ENCODE results near the gene GP1BB. TPM values are rescaled to one million over a fixed set of nuclear protein-coding genes. Genes with fewer than 3 reads are reported as not detected.

The GP1BB gene
- polyA plus RNA-seq, 2 of the 4 experiments (the other 2 are of a cell fraction), result 0.06 to 0.48 TPM

- TF ChIP-seq, protein P1, sequence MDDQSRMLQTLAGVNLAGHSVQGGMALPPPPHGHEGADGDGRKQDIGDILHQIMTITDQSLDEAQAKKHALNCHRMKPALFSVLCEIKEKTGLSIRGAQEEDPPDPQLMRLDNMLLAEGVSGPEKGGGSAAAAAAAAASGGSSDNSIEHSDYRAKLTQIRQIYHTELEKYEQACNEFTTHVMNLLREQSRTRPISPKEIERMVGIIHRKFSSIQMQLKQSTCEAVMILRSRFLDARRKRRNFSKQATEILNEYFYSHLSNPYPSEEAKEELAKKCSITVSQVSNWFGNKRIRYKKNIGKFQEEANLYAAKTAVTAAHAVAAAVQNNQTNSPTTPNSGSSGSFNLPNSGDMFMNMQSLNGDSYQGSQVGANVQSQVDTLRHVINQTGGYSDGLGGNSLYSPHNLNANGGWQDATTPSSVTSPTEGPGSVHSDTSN (IDR thresholded peaks at IDR 0.05), result no peak
- TF ChIP-seq GATA3 (IDR thresholded peaks at IDR 0.05; ENCODE audit: borderline replicate concordance) (no peak), RFX5 (IDR thresholded peaks at IDR 0.05) (no peak), BHLHE40 (IDR thresholded peaks at IDR 0.05; ENCODE audit: low read depth, low read length) (no peak), EHMT2 (IDR thresholded peaks at IDR 0.05; ENCODE audit: low read depth) (no peak), USF2 (IDR thresholded peaks at IDR 0.05) (no peak)
Measured at GRCh38 chr22:19704355-19705015, 18.9 kb upstream of the GP1BB start (continued).

DNA sequence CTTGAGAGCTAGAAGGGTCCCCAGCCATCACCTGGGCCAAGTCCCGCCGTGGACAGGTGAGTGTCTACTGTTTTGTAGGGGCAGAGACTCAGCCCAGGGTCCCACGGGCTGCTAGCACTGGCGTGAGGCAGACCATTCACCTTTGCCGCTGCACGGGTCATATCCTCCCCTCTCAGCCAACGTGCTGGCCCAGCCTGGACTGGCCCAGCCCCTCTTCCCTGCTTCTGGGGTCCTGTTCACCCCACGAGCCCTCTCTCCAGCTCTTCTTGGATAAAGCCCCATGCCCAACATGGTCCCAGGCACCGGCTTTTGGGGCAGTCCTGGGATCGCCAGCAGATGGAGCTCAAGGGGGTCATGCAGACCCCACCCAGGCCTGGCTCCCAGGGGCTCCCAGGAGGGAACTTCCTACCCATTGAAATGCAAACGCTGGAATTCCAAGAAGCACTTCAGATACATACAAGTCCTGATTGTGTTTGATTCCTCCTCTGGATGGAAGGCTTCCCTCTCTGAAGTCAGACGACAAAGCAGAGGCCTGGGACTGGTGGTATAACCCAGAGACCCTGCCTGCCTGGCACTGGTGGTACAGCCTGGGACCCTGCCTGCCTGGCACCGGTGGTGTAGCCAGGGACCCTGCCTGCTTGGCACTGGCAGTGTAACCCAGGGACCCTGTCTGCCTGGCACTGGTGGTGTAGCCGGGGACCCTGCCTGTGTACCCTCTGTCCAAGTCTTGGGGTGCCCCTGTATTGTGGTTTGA lies 18.0 kb upstream of the GP1BB start:
- CTCF ChIA-PET, result interaction anchor here (0.6 to 2.1 kb wide), 2 partner anchors 25 to 207 kb away, joined by 3 to 6 read pairs; no protein-coding TSS in a partner anchor
- POLR2A ChIA-PET, result no interaction called here
- DNase-seq (ENCODE audit: low read depth in 1 of 2, low spot score in 1 of 2) (no peak), FAIRE-seq (no peak), ATAC-seq (no peak)
- 68% methylated on average over 9 of the region's 14 CpGs for WGBS (ENCODE audit: missing lambda C conversion rate)
- Histone ChIP-seq H3K9me3 (no peaks in the 10 kb centered on the region), H3K27ac (no peak overlapping the region), H3K4me2 (no peak overlapping the region), H3K4me1 (no peaks in the 10 kb centered on the region), H3K4me3 (no peak overlapping the region)
- TF ChIP-seq BCL3 (IDR thresholded peaks at IDR 0.05), result no peak
- TF ChIP-seq JUN (IDR thresholded peaks at IDR 0.05), result no peak
- TF ChIP-seq EHF (CRISPR knock-in tag; IDR thresholded peaks at IDR 0.05), result no peak
- TF ChIP-seq SMC3 (IDR thresholded peaks at IDR 0.05), result no peak
- TF ChIP-seq, protein P2, sequence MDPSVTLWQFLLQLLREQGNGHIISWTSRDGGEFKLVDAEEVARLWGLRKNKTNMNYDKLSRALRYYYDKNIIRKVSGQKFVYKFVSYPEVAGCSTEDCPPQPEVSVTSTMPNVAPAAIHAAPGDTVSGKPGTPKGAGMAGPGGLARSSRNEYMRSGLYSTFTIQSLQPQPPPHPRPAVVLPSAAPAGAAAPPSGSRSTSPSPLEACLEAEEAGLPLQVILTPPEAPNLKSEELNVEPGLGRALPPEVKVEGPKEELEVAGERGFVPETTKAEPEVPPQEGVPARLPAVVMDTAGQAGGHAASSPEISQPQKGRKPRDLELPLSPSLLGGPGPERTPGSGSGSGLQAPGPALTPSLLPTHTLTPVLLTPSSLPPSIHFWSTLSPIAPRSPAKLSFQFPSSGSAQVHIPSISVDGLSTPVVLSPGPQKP (IDR thresholded peaks at IDR 0.05; ENCODE audit: low read depth, low read length), result no peak
- no peak for TF ChIP-seq FOXS1 (CRISPR knock-in tag; IDR thresholded peaks at IDR 0.05)
- TF ChIP-seq RARB (CRISPR knock-in tag; IDR thresholded peaks at IDR 0.05), result no peak
- TF ChIP-seq PHF8 (IDR thresholded peaks at IDR 0.05; ENCODE audit: borderline replicate concordance, low read depth), result no peak
- TF ChIP-seq CEBPB (IDR thresholded peaks at IDR 0.05), result no peak
- TF ChIP-seq, protein P3, sequence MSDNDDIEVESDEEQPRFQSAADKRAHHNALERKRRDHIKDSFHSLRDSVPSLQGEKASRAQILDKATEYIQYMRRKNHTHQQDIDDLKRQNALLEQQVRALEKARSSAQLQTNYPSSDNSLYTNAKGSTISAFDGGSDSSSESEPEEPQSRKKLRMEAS (IDR thresholded peaks at IDR 0.05), result no peak

DNA sequence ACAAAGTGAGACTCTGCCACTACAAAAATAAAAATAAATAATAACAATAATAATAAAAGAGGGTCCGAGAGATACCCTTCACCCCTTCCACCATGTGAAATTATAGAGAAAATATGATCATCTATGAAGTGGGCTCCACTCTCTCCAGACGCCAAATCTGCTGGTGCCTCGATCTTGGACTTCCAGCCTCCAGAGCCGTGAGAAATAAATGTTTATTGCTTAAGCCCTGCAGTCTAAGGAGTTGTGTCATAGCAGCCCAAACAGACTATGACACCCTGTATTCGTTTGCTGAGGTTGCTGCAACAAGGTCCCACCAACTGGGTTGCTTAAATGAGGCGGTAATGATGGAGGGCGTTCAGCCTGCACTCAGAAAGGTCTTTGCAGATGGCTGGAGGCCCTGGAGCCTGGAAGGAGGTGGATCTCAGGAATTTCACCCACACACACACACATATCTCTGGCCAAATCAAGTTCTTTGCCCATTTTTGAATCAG lies 16.6 kb upstream of the GP1BB start:
- no peak for DNase-seq (ENCODE audit: low read depth in 1 of 2, low spot score in 1 of 2)
- ATAC-seq, result no peak
- H3K9me3 ChIP-seq, result no peaks in the 10 kb centered on the region
- FAIRE-seq, result no peak
- no peak overlapping the region for H3K4me2 ChIP-seq
- ChIA-PET CTCF (interaction anchor here (2.1 kb wide), 1 partner anchor 23 kb away, joined by 6 read pairs; no protein-coding TSS in a partner anchor), POLR2A (no interaction called here)
- H3K4me3 ChIP-seq, result no peak overlapping the region
- H3K27ac ChIP-seq, result no peak overlapping the region
- H3K4me1 ChIP-seq, result no peaks in the 10 kb centered on the region
- WGBS (ENCODE audit: missing lambda C conversion rate), result 72% methylated on average over 7 of the region's 7 CpGs
- TF ChIP-seq KDM5A (IDR thresholded peaks at IDR 0.05) (no peak), ATOH8 (CRISPR knock-in tag; IDR thresholded peaks at IDR 0.05; ENCODE audit: low read depth) (no peak), POLR2AphosphoS2 (conservative IDR thresholded peaks at IDR 0.05; ENCODE audit: low read length) (no peak), FOXS1 (CRISPR knock-in tag; IDR thresholded peaks at IDR 0.05) (no peak), ESRRA (IDR thresholded peaks at IDR 0.05; ENCODE audit: borderline replicate concordance, low read length) (no peak), EHMT2 (IDR thresholded peaks at IDR 0.05; ENCODE audit: low read depth) (no peak), RFX5 (IDR thresholded peaks at IDR 0.05) (no peak), RNF2 (IDR thresholded peaks at IDR 0.05; ENCODE audit: borderline replicate concordance, low read depth) (no peak), HOXB13 (CRISPR knock-in tag; IDR thresholded peaks at IDR 0.05; ENCODE audit: low read depth) (no peak)
- TF ChIP-seq, protein P4, sequence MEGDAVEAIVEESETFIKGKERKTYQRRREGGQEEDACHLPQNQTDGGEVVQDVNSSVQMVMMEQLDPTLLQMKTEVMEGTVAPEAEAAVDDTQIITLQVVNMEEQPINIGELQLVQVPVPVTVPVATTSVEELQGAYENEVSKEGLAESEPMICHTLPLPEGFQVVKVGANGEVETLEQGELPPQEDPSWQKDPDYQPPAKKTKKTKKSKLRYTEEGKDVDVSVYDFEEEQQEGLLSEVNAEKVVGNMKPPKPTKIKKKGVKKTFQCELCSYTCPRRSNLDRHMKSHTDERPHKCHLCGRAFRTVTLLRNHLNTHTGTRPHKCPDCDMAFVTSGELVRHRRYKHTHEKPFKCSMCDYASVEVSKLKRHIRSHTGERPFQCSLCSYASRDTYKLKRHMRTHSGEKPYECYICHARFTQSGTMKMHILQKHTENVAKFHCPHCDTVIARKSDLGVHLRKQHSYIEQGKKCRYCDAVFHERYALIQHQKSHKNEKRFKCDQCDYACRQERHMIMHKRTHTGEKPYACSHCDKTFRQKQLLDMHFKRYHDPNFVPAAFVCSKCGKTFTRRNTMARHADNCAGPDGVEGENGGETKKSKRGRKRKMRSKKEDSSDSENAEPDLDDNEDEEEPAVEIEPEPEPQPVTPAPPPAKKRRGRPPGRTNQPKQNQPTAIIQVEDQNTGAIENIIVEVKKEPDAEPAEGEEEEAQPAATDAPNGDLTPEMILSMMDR (IDR thresholded peaks at IDR 0.05), result no peak
- TF ChIP-seq, protein P5, sequence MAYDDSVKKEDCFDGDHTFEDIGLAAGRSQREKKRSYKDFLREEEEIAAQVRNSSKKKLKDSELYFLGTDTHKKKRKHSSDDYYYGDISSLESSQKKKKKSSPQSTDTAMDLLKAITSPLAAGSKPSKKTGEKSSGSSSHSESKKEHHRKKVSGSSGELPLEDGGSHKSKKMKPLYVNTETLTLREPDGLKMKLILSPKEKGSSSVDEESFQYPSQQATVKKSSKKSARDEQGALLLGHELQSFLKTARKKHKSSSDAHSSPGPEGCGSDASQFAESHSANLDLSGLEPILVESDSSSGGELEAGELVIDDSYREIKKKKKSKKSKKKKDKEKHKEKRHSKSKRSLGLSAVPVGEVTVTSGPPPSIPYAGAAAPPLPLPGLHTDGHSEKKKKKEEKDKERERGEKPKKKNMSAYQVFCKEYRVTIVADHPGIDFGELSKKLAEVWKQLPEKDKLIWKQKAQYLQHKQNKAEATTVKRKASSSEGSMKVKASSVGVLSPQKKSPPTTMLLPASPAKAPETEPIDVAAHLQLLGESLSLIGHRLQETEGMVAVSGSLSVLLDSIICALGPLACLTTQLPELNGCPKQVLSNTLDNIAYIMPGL (CRISPR knock-in tag; IDR thresholded peaks at IDR 0.05; ENCODE audit: borderline replicate concordance), result no peak

All from A549 (cell line).